ENCODE results near the gene DZIP1.
A peak's percentile ranks its signal among the peaks of the same experiment; 100 is the strongest.
"Not testable (repeated sequence)": the region's sequence is repeated elsewhere in the genome, so short reads cannot be mapped to it uniquely, and the experiment has no call there.

The DZIP1 gene

DNA sequence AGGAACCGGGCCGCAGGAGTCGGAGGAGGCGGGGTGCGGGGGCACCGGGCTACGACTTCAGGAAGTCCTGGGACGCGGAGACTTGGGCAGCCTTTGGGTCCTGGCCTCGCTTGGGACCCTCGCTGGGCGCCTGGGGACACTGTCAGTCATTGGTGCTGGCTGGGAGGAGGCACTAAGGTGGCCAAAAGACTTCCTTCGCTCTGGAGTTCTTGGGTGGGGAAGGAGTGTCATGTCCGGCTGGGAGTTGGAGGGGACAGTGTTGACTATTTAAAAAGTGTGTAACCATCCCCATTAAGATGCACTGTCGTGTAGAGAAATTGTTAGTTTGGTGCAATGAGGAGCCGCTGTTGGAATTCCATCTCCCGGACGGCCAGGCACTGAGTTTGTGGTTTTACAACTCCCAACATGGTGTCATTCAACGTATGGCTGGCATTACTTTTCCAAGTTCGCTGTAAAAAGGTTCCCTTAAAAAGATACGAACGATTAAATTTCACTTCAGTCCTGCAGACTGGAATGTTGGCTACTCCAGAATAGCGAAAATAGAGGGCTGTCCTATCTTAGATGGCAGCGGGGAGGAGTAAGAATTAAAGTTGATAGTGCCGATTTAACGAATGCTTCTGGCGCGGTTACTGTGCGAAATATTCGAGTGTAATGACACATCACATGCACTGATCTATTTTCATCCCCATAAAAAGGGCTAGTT lies 33.2 kb upstream of the DZIP1 start:
- H3K4me3 ChIP-seq (ENCODE audit: low read depth, low read length): peak overlapping the region; percentile 66
- TF ChIP-seq, protein P1, sequence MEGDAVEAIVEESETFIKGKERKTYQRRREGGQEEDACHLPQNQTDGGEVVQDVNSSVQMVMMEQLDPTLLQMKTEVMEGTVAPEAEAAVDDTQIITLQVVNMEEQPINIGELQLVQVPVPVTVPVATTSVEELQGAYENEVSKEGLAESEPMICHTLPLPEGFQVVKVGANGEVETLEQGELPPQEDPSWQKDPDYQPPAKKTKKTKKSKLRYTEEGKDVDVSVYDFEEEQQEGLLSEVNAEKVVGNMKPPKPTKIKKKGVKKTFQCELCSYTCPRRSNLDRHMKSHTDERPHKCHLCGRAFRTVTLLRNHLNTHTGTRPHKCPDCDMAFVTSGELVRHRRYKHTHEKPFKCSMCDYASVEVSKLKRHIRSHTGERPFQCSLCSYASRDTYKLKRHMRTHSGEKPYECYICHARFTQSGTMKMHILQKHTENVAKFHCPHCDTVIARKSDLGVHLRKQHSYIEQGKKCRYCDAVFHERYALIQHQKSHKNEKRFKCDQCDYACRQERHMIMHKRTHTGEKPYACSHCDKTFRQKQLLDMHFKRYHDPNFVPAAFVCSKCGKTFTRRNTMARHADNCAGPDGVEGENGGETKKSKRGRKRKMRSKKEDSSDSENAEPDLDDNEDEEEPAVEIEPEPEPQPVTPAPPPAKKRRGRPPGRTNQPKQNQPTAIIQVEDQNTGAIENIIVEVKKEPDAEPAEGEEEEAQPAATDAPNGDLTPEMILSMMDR (IDR thresholded peaks at IDR 0.05; ENCODE audit: low read depth, low read length, missing control alignments): no peak
- in situ Hi-C loops (cut with HindIII; ENCODE audit: low sequenced_read_pairs): loop anchor here (5.0 kb wide), 2 partner anchors 95 to 155 kb away; no protein-coding TSS in a partner anchor
- DNase-seq (ENCODE audit: low read depth): peak; percentile 3

GRCh38 chr13:95676762-95677563 lies 32.5 kb upstream of the DZIP1 start, which contains the start of gene DNAJC3:
Gene DNAJC3, plus strand, starts transcription at chr13:95677139. Its CDS starts 117 bp downstream, at chr13:95677256.
- in situ Hi-C loops (cut with HindIII; ENCODE audit: low sequenced_read_pairs): loop anchor here (5.0 kb wide), 2 partner anchors 95 to 155 kb away; no protein-coding TSS in a partner anchor
- DNase-seq (ENCODE audit: low read depth): peak; percentile 95
- TF ChIP-seq, protein P1 (IDR thresholded peaks at IDR 0.05; ENCODE audit: low read depth, low read length, missing control alignments): no peak
- H3K4me3 ChIP-seq (ENCODE audit: low read depth, low read length): peak within 1 kb of the TSS; percentile 66

DNA sequence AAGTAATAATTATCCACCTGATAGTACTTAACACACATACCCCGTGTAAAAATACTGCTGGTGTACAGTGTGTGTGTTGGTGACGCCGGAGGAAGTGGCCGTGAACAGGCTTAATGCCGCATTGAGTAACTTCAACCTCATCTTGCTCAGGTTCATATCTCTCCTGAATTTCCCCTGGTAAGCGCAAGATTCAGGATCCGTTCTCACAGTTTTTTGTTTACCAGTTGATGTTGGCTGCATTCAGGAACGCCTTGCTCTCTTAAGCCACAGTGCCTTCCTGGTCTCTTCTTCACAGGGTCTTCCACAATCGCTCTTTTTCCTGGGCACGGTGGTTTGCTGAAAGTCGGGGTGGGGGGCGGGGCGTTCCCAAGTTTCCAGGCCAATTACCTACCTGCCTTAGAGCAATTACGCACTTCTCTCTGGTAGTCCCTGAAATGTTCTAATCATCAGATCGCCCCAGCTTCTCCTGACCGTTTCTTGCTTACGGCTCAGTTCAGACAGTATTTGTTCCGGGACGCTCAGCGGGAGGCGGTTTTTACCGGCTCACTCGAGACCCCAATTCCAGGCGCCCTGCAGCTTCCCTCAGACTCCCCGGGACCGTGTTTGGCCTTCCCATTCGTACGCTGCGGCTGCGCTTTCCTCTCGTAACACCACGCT lies 31.7 kb upstream of the DZIP1 start:
- DNase-seq (ENCODE audit: low read depth): no peak
- H3K4me3 ChIP-seq (ENCODE audit: low read depth, low read length): peak overlapping the region; percentile 66
- TF ChIP-seq, protein P1 (IDR thresholded peaks at IDR 0.05; ENCODE audit: low read depth, low read length, missing control alignments): no peak
- in situ Hi-C loops (cut with HindIII; ENCODE audit: low sequenced_read_pairs): loop anchor here (5.0 kb wide), 2 partner anchors 94 to 156 kb away; no protein-coding TSS in a partner anchor

- no peak overlapping the region for H3K4me3 ChIP-seq (ENCODE audit: low read depth, low read length)
- in situ Hi-C loops (cut with HindIII; ENCODE audit: low sequenced_read_pairs): no loop called here
- TF ChIP-seq, protein P1 (IDR thresholded peaks at IDR 0.05; ENCODE audit: low read depth, low read length, missing control alignments): no peak
- DNase-seq (ENCODE audit: low read depth): no peak
These were observed 27.1 kb upstream of the DZIP1 start for GRCh38 chr13:95671597-95671996.

DNA sequence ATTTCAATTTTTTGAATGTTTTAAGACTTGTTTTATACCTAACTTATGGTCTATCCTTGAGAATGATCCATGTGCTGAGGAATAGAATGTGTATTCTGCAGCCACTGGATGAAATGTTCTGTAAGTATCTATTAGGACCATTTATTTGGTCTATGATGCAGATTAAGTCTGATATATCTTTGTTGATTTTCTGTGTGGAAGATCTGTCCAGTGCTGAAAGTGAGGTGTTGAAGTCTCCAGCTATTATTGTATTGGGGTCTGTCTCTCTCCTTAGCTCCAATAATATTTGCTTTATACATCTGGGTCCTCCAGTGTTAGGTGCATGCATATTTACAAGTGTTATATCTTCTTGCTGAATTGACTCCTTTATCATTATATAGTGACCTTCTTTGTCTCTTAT lies 22.7 kb upstream of the DZIP1 start:
- in situ Hi-C loops (cut with HindIII; ENCODE audit: low sequenced_read_pairs); H3K4me3 ChIP-seq (ENCODE audit: low read depth, low read length); DNase-seq (ENCODE audit: low read depth): not testable (repeated sequence)

GRCh38 chr13:95660981-95661581 lies 16.6 kb upstream of the DZIP1 start:
- DNase-seq (ENCODE audit: low read depth): no peak
- in situ Hi-C loops (cut with HindIII; ENCODE audit: low sequenced_read_pairs): no loop called here
- TF ChIP-seq, protein P1 (IDR thresholded peaks at IDR 0.05; ENCODE audit: low read depth, low read length, missing control alignments): peak; percentile 53
- no peak overlapping the region for H3K4me3 ChIP-seq (ENCODE audit: low read depth, low read length)
